HG03108 (cell line): Measurements from ENCODE around the gene BCL7B.
"Not testable (repeated sequence)": the region's sequence is repeated elsewhere in the genome, so short reads cannot be mapped to it uniquely, and the experiment has no call there.

ENCODE experiments used
- ATAC-seq: cut with Tn5 transposase; IDR thresholded peaks from one replicate; pipeline ENCODE4 v1.9.1; 2021; ENCODE audit warnings: moderate library complexity; ENCODE audit not compliant: unreplicated experiment

BCL7B gene

GRCh38 chr7:73504920-73505319 lies 52.6 kb downstream of the BCL7B start:
- no peak for ATAC-seq

- ATAC-seq: no peak
Observed at GRCh38 chr7:73504017-73504416, 53.5 kb downstream of the BCL7B start.

GRCh38 chr7:73503229-73503628 lies 54.3 kb downstream of the BCL7B start:
- no peak for ATAC-seq

DNA sequence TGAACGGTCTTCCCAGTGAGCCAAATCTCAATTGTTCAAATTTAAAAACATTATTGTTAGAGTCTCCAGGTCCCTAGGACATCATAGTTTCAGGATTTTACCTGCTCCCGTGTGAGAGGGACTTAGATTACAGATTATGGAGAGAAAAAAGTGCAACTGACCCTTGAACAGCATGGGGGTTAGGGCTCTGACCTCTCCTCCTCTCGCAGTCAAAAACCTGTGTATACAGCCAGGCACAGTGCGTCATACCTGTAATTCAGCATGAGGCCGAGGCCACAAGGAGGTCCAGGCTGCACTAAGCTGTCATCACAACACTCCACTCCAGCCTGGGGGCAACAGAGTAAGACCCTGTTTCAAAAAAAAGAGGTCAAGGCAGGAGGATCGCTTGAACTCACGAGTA lies 60.9 kb downstream of the BCL7B start:
- ATAC-seq: no peak

DNA sequence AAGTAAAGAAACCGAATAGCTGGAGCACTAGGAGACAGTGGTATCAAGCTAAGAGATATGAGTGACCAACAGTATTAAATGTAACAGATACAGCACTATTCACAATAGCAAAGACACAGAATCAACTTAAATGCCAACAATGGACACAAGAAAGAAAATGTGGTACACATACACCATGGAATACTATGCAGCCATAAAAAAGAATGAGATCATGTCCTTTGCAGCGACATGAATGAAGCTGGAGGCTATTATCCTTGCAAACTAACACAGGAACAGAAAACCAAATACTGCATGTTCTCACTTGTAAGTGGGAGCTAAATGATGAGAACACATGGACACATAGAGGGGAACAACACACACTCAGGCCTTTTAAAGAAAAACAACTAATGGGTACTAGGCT lies 62.0 kb downstream of the BCL7B start:
- ATAC-seq: not testable (repeated sequence)

- ATAC-seq: no peak
Observed at GRCh38 chr7:73489976-73490375, 67.5 kb downstream of the BCL7B start.

DNA sequence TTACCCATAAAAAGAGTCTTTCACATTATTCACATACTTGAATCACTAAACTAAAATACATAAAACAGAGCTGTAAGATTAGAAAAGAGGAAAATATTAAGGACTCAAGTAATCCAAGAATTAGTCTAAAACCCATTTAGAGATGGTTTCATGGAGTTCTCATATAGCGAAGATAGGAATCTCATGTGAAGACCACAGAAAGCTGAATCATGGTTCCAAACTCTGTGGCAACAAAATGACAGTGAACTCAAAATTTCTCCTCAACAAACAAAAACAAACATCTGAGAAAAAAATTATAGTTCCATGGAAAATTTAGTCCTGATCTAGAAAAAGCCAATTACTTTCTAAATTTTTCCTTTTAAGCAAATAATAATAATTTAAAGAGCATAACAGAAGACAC lies 70.0 kb downstream of the BCL7B start:
- ATAC-seq: no peak
